Measurements from ENCODE around the gene LSP1.

- TF ChIP-seq POLR2AphosphoS5 (IDR thresholded peaks at IDR 0.05; ENCODE audit: low read depth, low read length) (no peak; the same call in 1 of the 2 replicates), POLR2A (IDR thresholded peaks at IDR 0.05; ENCODE audit: low read depth, low read length) (no peak), PAX5 (IDR thresholded peaks at IDR 0.05; ENCODE audit: insufficient read depth, low read length, severe bottlenecking) (no peak), SPI1 (IDR thresholded peaks at IDR 0.05; ENCODE audit: low read depth, low read length) (no peak)
Measured at GRCh38 chr11:1859004-1859403, 6.1 kb downstream of the LSP1 start.

Data from GM12891 (cell line).